GM21529 (cell line): Measurements from ENCODE around the gene WWOX.

Experiments
- ATAC-seq: cut with Tn5 transposase; IDR thresholded peaks from one replicate; pipeline ENCODE4 v1.9.1; 2021; ENCODE audit not compliant: unreplicated experiment

Gene WWOX

DNA sequence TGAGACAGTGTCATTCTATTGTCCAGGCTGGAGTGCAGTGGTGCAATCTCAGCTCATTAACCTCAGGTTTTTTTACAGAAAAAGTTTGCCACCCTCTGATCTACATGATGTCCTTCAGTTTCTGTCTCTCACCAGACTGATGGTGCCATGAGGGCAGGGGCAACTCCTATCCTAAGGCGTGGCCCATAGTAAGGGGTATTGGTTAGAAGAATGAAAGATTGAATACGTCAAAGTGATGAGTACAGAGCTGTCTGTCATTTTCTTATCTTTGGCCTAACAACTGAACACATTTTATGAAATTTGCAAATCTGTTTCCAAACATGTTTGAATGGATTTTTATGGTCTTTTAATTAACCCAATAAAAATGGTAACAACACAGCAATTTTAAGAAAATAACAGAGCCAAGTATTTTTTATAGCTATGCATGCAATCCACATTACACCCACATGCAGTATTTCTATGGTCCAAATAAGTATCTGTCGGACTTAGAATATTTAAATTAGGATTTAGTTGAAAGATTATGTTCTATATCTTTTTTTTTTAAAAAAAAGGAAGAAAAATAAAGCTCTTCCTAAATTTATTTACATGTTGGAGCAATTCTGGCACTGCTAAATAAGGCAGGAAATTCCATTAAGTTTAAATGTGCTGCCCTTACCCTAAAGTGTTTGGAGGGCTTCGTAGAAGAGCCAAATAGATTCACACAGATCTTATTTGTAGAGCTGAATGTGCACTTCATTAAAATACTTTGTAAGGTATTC, 192.8 kb downstream of the WWOX start:
- ATAC-seq, result no peak

- ATAC-seq, result no peak
These were observed 193.5 kb downstream of the WWOX start for GRCh38 chr16:78292844-78293380.

- no peak for ATAC-seq
These were observed 195.2 kb downstream of the WWOX start for GRCh38 chr16:78294538-78295225.

GRCh38 chr16:78297066-78297666, 197.7 kb downstream of the WWOX start:
- ATAC-seq, result no peak

DNA sequence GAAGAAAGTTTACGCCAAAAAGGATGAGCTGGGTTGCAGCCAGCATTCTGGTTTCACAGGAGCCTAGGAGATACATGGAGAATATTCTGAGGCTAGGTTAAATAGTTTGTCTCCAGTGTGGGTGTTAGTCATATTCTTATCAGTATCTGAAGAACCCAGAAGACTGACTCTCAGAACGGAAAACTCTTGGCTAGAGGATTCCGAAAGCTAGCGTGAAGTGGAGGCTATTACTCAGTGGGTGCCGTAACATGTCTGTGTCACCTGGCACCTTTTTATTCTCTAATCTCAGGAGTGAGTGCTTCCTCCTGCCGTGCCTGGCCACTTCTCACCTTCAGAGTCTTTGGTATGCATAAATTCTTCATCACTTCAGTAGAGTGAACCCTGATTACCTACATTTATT, 199.5 kb downstream of the WWOX start:
- ATAC-seq, result no peak

- no peak for ATAC-seq
These were observed 201.0 kb downstream of the WWOX start for GRCh38 chr16:78300469-78300868.

DNA sequence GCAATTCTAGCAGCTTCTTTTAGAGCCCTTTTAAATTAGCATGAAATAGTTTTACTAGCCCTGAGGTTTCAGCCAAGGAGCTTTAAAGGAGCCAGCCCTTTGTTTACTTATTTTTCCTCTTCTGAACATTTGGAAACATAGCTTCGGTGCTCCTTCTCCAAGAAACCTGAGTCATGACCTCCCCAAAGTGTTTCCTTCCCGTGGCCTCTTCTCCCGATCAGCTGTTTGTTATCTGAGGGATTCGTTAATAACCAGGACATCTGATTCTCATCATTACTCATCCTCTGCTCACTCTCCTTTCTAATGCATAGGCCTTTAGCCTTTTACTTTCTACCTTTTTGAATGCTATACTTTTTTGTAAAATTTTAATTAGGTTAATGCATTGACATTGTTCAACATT, 204.5 kb downstream of the WWOX start:
- no peak for ATAC-seq

DNA sequence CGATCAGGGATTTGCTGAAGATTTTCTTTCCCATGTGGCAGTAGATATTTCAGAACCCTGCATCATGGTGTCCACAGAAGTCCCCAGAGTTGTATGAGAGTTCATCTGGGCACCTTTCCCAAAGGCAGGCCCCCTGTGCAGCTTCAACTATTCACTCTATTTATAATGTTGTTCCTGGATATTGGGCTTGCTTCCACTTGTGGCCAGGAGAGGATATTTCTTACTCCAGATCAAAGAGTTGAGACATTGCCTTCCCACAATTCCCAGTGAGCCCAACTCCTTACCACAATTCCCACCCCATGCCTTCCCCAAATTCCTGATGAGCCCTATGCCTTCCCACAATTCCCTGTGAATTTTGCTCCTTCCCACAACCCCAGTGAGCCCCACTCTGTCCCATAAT, 206.9 kb downstream of the WWOX start:
- no peak for ATAC-seq

GRCh38 chr16:78307824-78308528, 208.5 kb downstream of the WWOX start:
- ATAC-seq, result no peak

GRCh38 chr16:78309763-78310162, 210.3 kb downstream of the WWOX start:
- ATAC-seq, result no peak

- ATAC-seq, result no peak
These were observed 210.7 kb downstream of the WWOX start for GRCh38 chr16:78310196-78310595.

DNA sequence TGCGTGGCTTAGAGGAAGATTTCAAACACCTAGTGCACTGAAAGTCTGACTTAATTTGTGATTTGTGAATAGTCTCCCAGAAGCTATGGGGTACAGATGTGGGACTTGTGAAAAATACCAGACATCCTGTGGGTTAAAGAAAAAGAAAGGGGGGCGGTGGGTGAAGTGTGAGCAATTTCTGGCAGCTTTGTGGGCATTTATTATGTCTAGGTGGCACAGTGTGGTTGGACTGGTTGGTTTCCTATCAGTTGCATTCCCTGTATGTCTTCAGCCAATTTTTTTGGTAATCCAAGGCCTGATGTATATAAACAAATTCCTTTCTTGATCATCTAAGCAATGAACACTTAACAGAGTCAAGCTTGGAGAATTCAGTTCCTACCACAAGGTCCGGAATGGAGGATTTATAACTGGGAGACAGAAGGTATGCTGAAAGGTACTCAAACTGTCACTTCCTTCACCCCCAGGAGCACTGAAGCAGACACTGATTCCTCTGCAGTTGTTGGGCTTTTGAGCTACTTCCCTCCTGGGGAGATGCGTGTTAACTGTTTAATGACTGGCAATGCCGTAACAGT, 211.6 kb downstream of the WWOX start:
- no peak for ATAC-seq

DNA sequence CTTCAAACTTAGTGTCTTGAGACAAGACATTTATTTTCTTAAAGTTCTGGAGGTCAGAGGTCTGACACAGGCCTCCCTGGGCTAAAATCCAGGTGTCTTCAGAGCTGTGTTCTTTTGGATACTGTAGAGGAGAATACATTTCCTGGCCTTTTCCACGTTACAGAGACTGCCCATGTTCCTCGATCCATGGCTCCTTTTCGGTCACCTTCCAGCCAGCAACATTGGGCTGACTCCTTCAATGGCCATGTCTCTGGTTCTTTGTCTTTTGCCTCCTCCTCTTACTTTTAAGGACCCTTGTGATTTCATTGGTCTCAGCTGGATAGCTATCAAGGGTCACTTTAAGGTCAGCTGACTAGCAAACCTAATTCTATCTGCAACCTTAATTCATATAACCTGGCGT, 212.4 kb downstream of the WWOX start:
- no peak for ATAC-seq

DNA sequence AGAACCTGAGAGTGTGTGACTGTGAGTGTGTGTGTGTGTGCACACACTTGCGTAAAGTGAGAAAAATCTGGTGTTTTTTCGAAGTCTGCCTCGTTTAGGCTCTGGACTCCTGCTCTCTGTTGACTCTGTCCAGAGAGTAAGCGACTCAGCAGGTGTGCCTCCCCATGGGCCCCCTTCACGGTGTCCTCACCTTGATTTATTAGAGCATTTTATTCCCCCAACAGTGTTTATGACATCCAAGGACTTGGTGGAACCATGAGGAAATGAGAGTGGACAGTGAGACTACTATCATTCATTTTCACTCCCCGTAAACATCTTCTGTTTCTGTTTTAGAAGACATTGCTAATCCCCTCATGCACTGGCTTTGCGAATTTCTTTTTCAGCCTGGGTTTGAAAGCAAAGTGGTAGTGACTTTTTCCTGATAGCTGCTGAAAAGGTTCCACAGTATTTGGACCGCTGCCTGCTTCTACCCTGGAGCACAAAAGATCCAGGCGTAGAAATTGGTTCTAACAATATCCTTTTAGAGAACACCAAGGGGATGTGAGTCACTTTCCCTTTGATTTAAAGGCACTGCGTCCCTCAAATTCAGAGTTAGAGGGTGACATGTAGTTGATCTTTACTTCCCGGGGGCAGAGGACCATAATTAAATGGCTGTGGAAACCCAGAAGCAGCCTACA, 218.2 kb downstream of the WWOX start:
- no peak for ATAC-seq

GRCh38 chr16:78321620-78322360, 222.3 kb downstream of the WWOX start:
- ATAC-seq, result no peak

DNA sequence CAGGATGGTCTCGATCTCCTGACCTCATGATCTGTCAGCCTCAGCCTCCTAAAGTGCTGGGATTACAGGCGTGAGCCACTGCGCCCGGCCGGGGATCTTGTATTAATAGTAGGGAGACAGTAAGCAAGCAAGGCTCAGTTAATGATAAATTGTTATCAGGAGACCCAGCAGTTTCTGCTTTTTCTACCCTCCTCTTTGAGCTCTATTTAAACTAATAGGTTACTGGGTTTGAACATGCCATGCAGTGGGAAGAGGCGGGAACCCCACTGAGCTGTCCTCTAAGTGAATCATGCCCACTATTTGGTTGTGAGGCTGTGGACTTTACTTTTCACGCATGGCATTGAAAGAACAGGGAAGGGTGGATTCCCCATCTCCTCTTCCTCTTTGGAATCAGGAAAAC, 223.9 kb downstream of the WWOX start:
- no peak for ATAC-seq

GRCh38 chr16:78324649-78325285, 225.3 kb downstream of the WWOX start:
- ATAC-seq, result no peak

DNA sequence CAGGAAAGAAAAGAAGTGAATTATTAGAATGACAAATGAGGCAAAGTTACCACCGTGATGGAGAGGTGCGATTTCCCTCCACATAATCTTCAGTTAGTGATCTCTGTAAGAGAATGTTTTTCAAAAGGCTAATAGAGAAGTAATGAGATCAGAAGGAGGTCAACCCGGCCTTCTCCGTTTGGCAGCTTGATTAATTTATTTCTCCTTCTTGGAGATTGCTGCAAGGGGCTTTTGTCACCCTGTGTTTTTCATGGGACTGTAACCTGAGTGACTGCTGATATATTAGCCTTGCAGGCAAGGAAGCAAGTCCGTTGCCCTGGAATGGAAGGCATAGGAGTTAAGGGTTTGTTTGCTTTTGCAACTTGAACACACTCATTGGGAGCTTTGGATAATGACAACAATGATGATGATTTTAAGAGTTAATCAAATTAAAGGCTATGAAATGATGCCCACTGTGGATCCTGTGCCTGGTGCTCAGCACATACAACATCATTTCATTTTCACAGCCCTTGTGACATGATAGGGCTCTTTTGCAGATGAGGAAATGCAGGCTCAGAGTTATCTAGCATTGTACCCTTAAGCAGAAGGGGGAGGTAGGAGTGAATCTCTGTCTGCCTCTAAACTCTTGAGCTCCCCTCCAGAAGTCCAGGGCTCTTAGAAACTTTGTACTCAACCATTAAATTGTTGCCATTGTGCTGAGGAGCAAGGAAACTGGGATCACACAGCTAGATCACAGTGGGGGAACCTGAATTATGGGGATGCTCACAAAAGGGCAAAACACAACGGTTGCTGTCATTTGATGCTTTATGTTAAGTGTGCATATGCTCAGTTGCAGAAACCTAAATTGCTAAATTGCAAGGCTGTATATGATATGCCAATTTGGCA, 226.3 kb downstream of the WWOX start:
- no peak for ATAC-seq
